GM12864 (cell line): ENCODE data around the gene CABCOCO1.

Source experiments
- DNase-seq: peaks from one replicate; pipeline ENCODE4 v3.0.0-alpha.2; 2011; ENCODE audit warnings: low read depth
- H3K4me3 ChIP-seq: 2 replicates; pipeline ENCODE4 v1.5.1; 2011; ENCODE audit warnings: mild to moderate bottlenecking, low read depth, low read length, control low read depth
- CTCF ChIP-seq: IDR thresholded peaks from 2 replicates; pipeline ENCODE4 v1.5.1; 2011; ENCODE audit warnings: low read depth, mild to moderate bottlenecking, moderate library complexity, low read length, control low read depth, inconsistent platforms; ENCODE audit errors: missing control alignments

Gene CABCOCO1

GRCh38 chr10:61640856-61641255 lies 21.9 kb upstream of the CABCOCO1 start:
- DNase-seq = no peak
- no peak for TF ChIP-seq CTCF
- no peak overlapping the region for H3K4me3 ChIP-seq

- no peak for DNase-seq
- TF ChIP-seq CTCF = no peak
- no peak overlapping the region for H3K4me3 ChIP-seq
Observed at GRCh38 chr10:61642150-61642571, 20.6 kb upstream of the CABCOCO1 start.

- no peak for TF ChIP-seq CTCF
- DNase-seq = no peak
- H3K4me3 ChIP-seq = no peak overlapping the region
Observed at GRCh38 chr10:61642676-61643075, 20.1 kb upstream of the CABCOCO1 start.

- no peak for DNase-seq
- TF ChIP-seq CTCF = no peak
- no peak overlapping the region for H3K4me3 ChIP-seq
Observed at GRCh38 chr10:61643316-61643751, 19.4 kb upstream of the CABCOCO1 start.

GRCh38 chr10:61653699-61654098 lies 9.0 kb upstream of the CABCOCO1 start:
- H3K4me3 ChIP-seq = no peak overlapping the region
- no peak for TF ChIP-seq CTCF
- no peak for DNase-seq

GRCh38 chr10:61655335-61655851 lies 7.3 kb upstream of the CABCOCO1 start:
- no peak for DNase-seq
- no peak for TF ChIP-seq CTCF
- no peak overlapping the region for H3K4me3 ChIP-seq

- TF ChIP-seq CTCF = no peak
- DNase-seq = no peak
- H3K4me3 ChIP-seq = no peak overlapping the region
Observed at GRCh38 chr10:61663466-61663865, 737 bp downstream of the CABCOCO1 start.
